Measurements from ENCODE around the gene UBE2QL1.

Gene UBE2QL1

GRCh38 chr5:6405591-6405990 lies 43.1 kb upstream of the UBE2QL1 start:
- Histone ChIP-seq H3K4me3 (ENCODE audit: insufficient read depth, low read length, poor library complexity, severe bottlenecking) (no peak overlapping the region), H3K27ac (ENCODE audit: low read depth, low read length) (no peak overlapping the region), H3K79me2 (ENCODE audit: insufficient read depth, low read length) (no peaks in the 10 kb centered on the region), H3K27me3 (ENCODE audit: low read length) (no peaks in the 10 kb centered on the region), H3K9me2 (replicated peaks; ENCODE audit: insufficient read depth, low read length) (no peaks in the 10 kb centered on the region), H3K9me3 (ENCODE audit: insufficient read depth, low read length) (no peaks in the 10 kb centered on the region), H4K20me1 (ENCODE audit: low read depth, low read length) (no peaks in the 10 kb centered on the region), H3F3A (ENCODE audit: insufficient read depth) (no peaks in the 10 kb centered on the region), H2AFZ (ENCODE audit: low read depth, low read length, severe bottlenecking) (no peak overlapping the region), H3K36me3 (ENCODE audit: low read length) (no peaks in the 10 kb centered on the region), H3K4me2 (ENCODE audit: low read depth, low read length, poor library complexity, severe bottlenecking) (no peak overlapping the region), H3K9ac (ENCODE audit: low read length) (no peak overlapping the region)
- no peak for TF ChIP-seq EZH2phosphoT487 (conservative IDR thresholded peaks at IDR 0.05; ENCODE audit: low read length)
- no peak for TF ChIP-seq CTCF (IDR thresholded peaks at IDR 0.05; ENCODE audit: insufficient read depth, low read length, poor library complexity, severe bottlenecking)

GRCh38 chr5:6407558-6408259 lies 41.0 kb upstream of the UBE2QL1 start:
- TF ChIP-seq CTCF (IDR thresholded peaks at IDR 0.05; ENCODE audit: insufficient read depth, low read length, poor library complexity, severe bottlenecking) (no peak), EZH2phosphoT487 (conservative IDR thresholded peaks at IDR 0.05; ENCODE audit: low read length) (no peak)
- Histone ChIP-seq H3K9me2 (replicated peaks; ENCODE audit: insufficient read depth, low read length) (no peaks in the 10 kb centered on the region), H3K36me3 (ENCODE audit: low read length) (no peaks in the 10 kb centered on the region), H2AFZ (ENCODE audit: low read depth, low read length, severe bottlenecking) (no peak overlapping the region), H3K27me3 (ENCODE audit: low read length) (no peaks in the 10 kb centered on the region), H4K20me1 (ENCODE audit: low read depth, low read length) (no peaks in the 10 kb centered on the region), H3K4me2 (ENCODE audit: low read depth, low read length, poor library complexity, severe bottlenecking) (no peak overlapping the region), H3F3A (ENCODE audit: insufficient read depth) (no peaks in the 10 kb centered on the region), H3K27ac (ENCODE audit: low read depth, low read length) (no peak overlapping the region), H3K4me3 (ENCODE audit: insufficient read depth, low read length, poor library complexity, severe bottlenecking) (no peak overlapping the region), H3K79me2 (ENCODE audit: insufficient read depth, low read length) (no peaks in the 10 kb centered on the region), H3K9me3 (ENCODE audit: insufficient read depth, low read length) (no peaks in the 10 kb centered on the region), H3K9ac (ENCODE audit: low read length) (no peak overlapping the region)

GRCh38 chr5:6408260-6408596 lies 40.4 kb upstream of the UBE2QL1 start:
- H3K9ac ChIP-seq (ENCODE audit: low read length): no peak overlapping the region
- TF ChIP-seq CTCF (IDR thresholded peaks at IDR 0.05; ENCODE audit: insufficient read depth, low read length, poor library complexity, severe bottlenecking): no peak
- no peak for TF ChIP-seq EZH2phosphoT487 (conservative IDR thresholded peaks at IDR 0.05; ENCODE audit: low read length)
- H2AFZ ChIP-seq (ENCODE audit: low read depth, low read length, severe bottlenecking): no peak overlapping the region
- no peak overlapping the region for H3K27ac ChIP-seq (ENCODE audit: low read depth, low read length)
- H3K4me3 ChIP-seq (ENCODE audit: insufficient read depth, low read length, poor library complexity, severe bottlenecking): no peak overlapping the region
- no peak overlapping the region for H3K4me2 ChIP-seq (ENCODE audit: low read depth, low read length, poor library complexity, severe bottlenecking)
- H3K9me3 ChIP-seq (ENCODE audit: insufficient read depth, low read length): no peaks in the 10 kb centered on the region
- no peaks in the 10 kb centered on the region for H3K9me2 ChIP-seq (replicated peaks; ENCODE audit: insufficient read depth, low read length)
- H3K36me3 ChIP-seq (ENCODE audit: low read length): no peaks in the 10 kb centered on the region
- no peaks in the 10 kb centered on the region for H3K79me2 ChIP-seq (ENCODE audit: insufficient read depth, low read length)
- no peaks in the 10 kb centered on the region for H4K20me1 ChIP-seq (ENCODE audit: low read depth, low read length)
- no peaks in the 10 kb centered on the region for H3F3A ChIP-seq (ENCODE audit: insufficient read depth)
- no peaks in the 10 kb centered on the region for H3K27me3 ChIP-seq (ENCODE audit: low read length)

Measured in SU-DHL-6 (cell line).